Nucleus accumbens (tissue), 56 donors: ENCODE data around the gene PDLIM5.
A peak's percentile ranks its signal among the peaks of the same experiment; 100 is the strongest.

Source experiments
- DNase-seq, 56 donors: peaks; one replicate each; lab custom pipeline; 2025; lab: John Stamatoyannopoulos, UW

Gene PDLIM5

DNA sequence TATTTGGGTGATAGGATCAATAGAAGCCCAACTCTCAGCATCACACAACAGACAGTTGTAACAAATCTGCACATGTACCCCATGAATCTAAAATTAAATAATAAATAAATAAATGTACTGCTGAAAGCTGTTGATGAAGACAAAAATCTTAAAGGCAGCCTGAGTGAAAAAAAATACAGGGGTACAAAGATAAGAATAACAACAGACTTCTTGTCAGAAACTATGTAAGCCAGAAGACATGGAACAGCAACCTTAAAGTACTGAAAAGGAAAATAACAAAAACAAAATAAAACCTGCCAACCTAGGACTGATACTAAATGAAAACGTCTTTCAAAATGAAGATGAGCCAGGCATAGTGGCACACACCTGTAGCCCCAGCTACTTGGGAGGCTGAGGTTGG is 25.0 kb upstream of the PDLIM5 start:
- DNase-seq, result no peak

DNA sequence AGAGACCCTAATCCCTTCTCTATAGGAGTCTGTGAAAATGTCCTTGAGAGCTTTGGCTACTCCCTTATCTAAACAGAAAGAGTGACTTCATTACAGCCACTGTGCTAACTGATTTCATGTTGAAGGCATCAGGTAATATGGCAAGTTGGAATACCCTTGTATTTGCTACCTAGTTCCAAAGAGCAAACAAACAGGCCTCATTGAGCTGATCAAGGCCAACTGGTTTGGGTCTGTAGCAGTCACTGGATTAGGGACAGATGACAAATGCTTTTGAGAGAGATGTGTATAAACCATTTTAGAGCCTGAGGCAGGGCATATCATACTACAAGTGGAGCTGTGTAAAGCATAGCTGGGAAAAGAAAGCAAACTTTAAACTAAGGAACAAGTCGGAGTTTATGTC is 22.9 kb upstream of the PDLIM5 start:
- DNase-seq, result no peak

DNA sequence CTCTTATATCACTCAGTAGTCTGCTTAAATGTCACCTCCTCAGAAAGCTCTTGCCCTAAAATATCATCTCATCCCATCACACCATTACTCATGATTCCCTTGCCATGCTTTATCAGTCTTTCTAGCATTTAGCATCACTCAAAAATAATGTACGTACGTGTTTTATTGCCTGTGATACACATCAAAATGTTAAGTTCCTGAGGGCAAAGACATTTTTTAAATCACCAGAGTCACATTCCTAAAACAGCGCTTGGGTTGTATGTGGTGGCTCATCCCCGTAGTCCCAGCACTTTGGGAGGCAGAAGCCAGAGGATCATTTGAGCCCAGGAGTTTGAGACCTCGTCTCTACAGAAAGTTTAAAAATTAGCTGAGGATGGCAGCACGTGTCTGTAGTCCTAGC is 21.3 kb upstream of the PDLIM5 start:
- DNase-seq, result no peak

DNA sequence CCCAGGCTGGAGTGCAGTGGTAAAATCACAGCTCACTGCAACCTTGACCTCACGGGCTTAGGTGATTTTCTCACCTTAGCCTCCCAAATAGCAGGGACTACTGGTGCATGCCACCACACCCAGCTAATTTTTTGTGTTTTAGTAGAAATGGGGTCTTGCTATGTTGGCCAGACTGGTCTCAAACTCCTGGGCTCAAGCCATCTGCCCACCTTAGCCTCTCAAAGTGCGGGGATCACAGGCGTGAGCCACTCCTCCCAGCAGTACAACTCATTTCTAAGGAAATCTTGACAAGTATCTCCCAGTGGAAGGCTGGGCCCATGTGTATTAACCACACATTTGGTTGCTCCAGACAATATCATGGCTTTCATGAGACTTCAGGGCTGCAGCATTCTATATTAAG is 20.4 kb upstream of the PDLIM5 start:
- no peak for DNase-seq

DNA sequence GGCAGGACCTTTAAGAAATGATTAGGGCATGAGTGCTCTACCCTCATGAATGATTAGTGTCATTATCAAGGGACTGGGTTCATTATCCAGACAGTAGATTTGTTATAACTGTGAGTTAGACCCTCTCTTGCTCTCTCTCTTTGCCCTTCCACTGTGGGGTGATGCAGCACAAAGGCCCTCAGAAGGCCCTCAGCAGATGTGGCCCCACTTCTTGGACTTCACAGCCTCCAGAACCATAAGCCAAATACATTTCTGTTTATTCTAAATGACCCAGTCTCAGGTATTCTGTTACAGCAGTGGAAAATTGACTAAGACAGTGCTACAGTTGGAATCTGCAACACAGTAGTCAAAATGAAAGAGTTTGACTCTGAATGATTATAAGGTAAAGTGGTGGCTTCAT is 17.2 kb upstream of the PDLIM5 start:
- no peak for DNase-seq

DNA sequence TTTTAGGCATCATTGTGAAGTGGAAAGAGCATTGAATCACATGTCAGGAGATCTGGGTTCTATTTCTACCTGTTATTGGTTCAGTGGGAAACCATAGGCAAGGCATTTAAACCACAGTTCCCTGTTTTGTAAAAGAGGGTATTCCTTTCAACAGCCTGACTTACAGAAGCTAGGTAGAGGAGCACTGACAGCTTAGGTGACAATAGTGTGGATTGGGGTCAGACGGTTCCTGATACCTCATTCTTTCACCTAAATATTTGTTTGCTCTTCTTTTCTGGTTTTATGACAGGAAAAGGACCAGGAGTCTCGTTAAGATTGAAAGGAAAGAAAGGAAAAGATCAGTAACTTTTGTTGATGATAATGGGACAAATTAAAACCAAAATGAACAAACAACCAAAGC is 15.9 kb upstream of the PDLIM5 start:
- no peak for DNase-seq

DNA sequence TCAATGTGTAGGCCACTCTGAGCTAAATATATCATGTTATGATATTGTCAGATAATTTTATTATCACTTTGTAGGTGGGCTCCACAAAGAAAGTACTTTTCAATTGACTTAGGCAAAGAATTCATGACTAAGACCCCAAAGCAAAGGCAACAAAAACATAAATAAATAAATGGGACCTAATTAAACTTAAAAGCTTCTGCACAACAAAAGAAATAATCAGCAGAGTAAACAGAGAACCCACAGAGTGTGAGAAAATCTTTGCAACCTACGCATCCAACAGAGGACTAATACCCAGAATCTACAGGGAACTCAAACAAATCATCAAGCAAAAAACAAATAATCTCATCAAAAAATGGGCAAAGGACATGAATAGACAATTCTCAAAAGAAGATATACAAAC is 15.2 kb upstream of the PDLIM5 start:
- DNase-seq, result no peak

DNA sequence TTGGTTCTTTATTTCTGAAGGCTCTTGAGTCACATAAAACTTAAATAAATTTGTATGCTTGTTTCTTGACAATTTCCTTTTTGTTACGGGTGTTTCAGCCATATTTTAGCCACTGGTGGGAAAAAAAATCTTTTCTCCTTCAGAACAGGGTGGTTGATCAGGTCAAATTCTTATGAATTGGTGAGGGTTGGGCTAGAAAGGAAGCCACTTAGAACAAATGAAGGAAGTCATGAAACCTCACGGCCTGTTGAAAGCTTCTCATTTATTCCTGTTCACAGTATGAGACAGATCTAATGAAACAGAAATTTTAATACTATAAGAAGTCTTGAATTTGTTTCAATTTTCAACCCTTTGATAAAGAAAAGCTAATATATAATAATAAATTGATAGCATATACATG is 12.1 kb upstream of the PDLIM5 start:
- no peak for DNase-seq

DNA sequence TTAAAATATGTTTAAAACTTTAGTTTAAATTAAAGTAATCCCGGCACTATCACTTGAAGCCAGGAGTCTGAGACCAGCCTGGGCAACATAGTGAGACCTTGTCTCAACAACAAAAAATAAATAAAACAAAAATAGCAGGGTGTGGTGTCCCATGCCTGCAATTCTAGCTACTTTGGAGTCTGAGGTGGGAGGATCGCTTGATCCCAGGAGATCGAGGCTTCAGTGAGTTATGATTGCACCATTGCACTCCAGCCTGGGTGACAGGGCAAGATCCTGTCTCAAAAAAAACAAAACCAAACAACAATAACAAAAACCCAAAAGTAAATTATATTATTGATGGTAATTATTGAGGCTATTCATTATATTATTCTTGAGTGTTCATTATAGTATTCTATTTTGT is 9.9 kb upstream of the PDLIM5 start:
- DNase-seq, result no peak

DNA sequence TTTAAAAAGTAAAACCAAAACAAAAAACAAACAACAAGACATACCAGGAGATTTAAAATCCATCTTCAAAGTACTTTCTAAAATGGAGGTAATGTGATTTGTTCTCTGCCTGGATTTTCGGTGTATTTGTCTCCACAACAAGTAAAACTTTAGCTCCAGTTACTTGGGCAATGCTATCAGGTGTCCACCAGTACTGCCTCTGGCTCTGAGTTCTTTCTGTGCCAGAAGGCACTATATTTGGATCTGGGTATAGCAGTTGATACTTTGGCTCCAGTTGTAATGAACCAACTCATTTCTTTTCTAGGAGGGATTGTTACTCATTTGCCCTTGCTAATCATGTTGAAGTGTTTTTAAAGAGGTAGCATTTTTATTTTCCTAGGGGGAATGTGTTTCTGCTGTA is 9.5 kb upstream of the PDLIM5 start:
- no peak for DNase-seq

DNA sequence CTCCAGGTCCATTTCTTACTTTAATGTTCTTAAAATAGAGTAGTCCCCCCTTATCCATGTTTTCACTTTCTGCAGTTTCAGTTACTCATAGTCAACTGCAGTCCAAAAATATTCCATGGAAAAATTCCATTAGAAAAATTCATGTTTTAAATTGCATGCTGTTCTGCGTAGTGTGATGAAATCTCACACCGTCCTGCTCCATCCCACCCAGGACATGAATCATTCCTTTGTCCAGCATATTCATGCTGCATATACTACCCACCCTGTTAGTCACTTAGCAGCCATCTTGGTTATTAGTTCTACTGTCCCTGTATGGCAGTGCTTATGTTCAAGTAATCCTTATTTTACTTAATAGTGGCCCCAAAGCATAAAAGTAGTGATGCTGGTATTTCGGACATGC is 5.4 kb upstream of the PDLIM5 start:
- no peak for DNase-seq

DNA sequence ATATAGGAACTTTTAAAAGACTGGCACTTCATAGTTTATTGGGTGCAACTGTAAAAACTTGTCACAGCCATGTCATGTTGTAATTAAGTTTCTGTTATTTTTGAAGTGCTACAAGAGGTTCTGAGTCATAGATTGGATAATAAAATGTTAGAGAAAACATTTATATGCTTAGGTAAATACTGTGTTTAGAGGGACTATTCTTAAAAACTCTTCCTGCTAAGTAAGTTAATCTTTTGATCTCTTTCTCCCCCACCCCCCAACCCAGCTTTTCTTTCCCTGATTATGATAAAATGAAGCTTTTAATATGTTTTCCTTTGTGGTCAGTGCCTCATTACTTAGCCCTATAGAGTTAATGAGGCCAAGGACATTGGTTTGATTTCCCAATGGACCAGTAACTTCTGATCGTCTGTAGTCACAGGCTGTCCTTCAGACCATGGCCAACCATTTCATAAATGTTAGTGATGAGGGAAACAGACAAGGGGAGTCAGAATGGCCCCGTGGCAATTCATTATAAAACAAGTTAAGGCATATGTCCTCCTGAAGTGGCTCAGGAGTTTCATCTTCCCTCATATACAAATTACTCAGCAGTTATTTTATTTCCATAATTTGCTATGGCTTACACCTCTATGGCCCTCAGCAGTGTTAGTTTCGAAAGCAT is 3.9 kb upstream of the PDLIM5 start:
- DNase-seq, result no peak

DNA sequence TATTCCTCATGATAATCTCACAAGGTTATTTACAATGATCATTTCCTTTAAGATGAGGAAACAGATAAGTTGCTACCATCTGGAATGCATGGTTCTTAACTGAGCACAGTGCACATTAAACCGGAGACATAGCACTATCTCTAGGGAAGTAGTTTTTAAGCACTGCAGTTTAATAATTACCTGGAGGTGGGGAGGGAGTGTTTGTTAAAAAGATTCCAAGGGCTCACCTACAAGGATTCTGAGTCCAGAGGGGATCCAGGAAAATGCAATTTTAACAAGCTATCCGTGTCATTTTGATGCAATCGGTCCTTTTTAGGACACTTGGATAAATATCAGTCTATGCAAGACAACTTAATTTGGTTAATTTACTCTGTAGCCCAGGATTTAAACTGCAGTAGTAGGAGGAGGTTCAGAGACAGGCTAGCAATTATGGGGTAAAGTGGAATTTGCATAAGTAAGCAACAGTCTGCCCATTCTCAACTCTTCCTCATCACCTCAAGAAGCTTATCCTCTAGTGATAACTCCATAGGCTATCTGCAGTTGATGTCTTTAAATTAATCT is 2.8 kb upstream of the PDLIM5 start:
- no peak for DNase-seq

DNA sequence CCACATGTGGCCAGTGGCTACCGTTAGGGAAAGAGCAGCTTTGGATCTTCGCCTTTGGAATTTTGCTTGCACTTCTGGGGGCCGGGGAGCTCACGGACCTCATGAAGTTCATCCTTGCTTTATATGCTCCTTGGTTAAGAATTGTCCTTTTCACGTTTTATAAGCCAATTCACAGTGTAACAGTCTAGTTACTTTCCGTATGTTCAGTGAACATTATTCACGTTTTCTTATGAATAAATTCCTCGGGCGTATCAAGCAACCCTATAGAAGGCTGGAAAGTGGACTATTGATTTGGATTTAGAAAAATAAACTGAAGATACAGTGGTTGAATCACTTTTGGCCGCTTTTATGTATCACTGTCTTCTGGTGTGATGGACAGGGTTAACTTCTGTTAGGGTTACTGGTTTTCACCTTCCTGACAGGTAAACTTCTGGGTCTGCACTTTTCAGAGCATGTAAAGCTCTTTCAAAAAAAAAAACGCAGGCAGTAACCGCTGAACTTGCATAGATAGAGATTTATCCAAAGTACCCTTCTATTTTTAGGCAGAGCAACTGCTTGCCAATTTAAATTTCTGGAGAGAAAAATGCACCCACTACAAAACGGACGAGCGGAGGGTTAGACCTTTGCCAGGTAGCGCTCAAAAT is 569 bp upstream of the PDLIM5 start:
- DNase-seq, result no peak

DNA sequence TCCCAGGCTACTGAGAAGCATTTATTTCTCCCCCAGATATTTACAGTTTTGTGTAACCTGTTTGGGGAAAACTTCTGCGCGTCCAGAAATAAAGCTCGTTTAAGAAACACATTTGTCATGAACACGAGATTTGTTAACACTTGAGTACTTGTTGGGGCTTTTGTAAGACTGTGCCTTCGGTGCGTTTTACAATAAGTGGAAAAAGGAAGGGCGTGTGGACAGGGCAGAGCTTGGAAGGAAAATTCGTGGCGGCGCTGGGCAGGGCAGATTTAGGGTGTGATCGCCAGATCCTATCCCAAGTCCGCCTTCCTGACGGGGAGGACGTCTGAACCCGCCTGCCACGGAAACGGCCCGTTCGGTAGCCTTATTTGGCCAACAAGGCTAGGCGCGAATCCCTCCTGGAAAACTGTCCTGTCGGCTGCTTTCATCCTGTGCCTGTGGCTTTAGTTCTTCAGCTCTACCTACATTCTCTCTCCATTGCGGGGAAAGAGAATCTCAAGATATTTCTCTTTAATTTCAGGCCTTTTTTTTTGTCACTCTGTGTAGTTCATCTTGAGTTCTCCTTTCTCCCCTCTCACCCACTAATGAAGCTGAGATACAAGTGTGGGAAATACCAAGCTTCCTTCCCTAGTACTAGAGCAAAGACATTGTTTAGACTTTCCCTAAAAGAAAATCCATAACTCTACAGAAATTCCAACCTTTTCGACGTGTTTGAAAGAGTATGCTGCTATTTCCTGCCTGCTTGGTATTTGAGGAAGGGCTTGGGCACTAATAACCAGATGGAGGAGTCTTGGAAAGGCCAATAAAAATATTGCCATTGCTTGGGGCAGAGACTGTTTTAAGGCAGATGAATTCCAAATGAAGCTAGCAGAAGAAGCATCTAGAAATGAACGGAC is 982 bp downstream of the PDLIM5 start:
- DNase-seq, result peak in 48 of 56 donors; percentile 1 to 51 (median 26)

DNA sequence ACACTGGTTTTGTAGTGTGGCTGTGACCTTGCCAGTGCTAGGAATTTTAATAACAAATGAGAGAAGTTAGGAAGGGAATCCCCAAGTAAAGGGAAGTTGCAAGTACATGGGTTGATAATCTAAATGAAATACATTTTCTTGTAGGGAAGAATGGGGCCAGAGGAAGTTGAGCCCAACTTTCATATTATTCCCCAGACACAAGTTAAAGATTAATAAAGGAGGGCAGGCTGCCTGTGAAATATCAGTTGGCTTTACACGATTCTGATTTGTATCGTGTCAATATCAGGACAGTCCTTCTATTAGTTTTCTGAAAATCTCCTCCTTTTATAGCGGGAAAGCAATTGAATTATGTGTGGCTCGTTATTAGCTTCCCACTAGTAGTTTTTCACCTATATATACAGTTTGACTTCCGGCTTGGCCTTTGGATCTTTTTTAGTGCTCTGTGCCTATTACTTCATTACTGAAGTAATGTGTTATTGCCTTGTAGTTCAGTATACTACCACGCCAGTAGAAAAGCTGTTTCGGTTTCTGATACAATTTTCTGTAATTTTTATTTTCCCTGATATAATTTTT is 1.7 kb downstream of the PDLIM5 start:
- DNase-seq, result no peak

DNA sequence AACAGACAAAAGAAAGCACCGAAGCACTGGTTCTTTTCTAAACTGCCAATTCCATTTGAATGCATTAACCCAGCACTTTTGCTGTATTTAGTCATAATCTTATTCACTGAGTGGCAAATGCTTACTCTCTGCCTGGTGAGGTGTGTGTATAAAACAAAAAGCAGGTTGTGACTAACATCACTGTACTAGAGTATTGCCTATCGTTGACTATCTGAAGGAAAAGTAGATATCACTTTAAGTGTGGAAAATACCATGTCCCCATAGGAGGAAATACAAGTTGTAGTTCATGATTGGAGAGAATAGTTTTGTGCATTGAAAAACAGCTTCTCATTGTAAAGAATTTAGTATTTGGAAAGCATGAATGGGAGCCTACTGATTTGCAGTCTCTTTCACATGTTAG is 2.7 kb downstream of the PDLIM5 start:
- no peak for DNase-seq

DNA sequence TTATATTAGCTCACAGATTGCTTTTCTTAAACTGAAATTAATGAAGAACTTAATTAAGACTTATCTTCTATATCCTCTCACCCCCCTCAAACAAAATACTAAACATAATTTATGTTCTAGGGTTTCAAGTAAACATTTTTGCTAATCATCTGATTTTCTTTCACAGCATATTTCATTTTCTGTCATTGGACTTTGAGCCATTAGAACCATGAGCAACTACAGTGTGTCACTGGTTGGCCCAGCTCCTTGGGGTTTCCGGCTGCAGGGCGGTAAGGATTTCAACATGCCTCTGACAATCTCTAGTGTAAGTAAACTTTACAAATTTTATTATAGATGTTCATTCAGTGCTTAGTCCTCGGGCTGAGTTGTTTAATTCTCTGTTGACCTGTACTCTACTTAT is 3.3 kb downstream of the PDLIM5 start:
- peak in 7 of 56 donors; percentile 1 to 8 (median 2) for DNase-seq

DNA sequence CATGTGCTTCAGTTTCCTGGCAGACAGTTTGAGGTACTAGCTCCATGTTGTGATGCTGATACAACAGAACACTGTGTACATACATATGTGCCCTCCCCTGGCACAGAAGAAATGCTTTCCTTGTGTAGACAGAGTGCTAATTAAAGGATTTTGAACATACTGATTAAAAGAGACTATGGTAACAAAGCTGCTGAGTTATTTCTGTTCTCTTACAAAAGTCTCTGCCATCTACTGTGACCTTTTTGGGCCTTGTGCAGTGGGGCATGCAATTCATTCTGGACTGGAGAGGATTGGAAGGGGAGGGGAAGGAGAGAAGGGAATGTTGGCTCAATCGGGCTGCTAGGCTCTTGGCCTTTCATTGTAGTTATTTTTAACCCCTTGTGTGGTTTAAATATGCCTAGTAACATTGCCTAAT is 6.0 kb downstream of the PDLIM5 start:
- peak in 17 of 56 donors; percentile 0 to 45 (median 14) for DNase-seq

DNA sequence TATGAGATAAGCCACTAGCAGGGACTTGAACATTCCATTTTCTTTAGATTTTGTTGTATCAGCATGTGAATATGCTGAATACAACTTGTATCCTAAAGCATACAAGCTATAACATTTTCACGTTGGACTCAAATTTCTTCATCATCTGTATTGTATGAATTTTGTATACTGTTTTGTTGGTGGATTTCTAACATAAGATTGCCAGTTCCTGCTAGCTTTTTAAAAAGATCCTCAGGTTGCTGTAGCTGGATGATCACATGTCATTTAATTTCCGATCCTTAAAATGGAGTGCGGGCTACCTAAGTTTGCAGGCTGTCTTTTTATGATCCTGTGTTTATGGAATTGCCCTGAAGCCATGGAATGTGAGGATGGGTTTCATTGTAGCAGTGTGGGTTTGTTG is 6.9 kb downstream of the PDLIM5 start:
- DNase-seq, result no peak
